CD4-positive, CD25-positive, alpha-beta regulatory T cell (primary cell): Measurements from ENCODE around the gene ACER3. TPM values are rescaled to one million over a fixed set of nuclear protein-coding genes. Genes with fewer than 3 reads are reported as not detected.

Experiments used
- polyA plus RNA-seq, 4 donors: library from polyadenylated mRNA; unstranded; fragments of 300-500 nt; fragmentation: Illumina TruSeq; gene quantifications; one replicate each; pipeline ENCODE4 v1.2.3, GENCODE V29; 2021
- total RNA-seq: library from RNA; stranded (reverse); gene quantifications from one replicate; pipeline ENCODE4 v1.2.3, GENCODE V29; 2022

Gene ACER3
- total and polyA plus RNA-seq, 5 donors from 2014 or later = 2.6 to 11.8 (median 4.4) TPM

Other genes starting within 250 kb of the ACER3 start
- 71.4 TPM for gene LRRC32, start 190.2 kb upstream of the ACER3 start, total RNA-seq
- gene LRRC32, start 190.2 kb upstream of the ACER3 start, polyA plus RNA-seq = 1 to 10 TPM; 5.0 to 9.6 (median 5.9) TPM
- not detected for gene TSKU, start 77.6 kb upstream of the ACER3 start, total RNA-seq
- not detected for gene TSKU, start 77.6 kb upstream of the ACER3 start, polyA plus RNA-seq
- gene B3GNT6, start 173.5 kb downstream of the ACER3 start, total RNA-seq = not detected
- not detected for gene B3GNT6, start 173.5 kb downstream of the ACER3 start, polyA plus RNA-seq
- gene CAPN5, start 206.1 kb downstream of the ACER3 start, total RNA-seq = 2.8 TPM
- 1 to 10 TPM in 3 of 4 donors, under 1 TPM in 1; 0.74 to 1.3 (median 1.1) TPM for gene CAPN5, start 206.1 kb downstream of the ACER3 start, polyA plus RNA-seq
- not detected for gene OMP, start 241.9 kb downstream of the ACER3 start, total RNA-seq
- not detected for gene OMP, start 241.9 kb downstream of the ACER3 start, polyA plus RNA-seq